Suppressor macrophage treated with lipopolysaccharide for 1 hour (primary cell): ENCODE measurements around the gene SHISAL2B.
"Not testable (repeated sequence)": the region's sequence is repeated elsewhere in the genome, so short reads cannot be mapped to it uniquely, and the experiment has no call there.

ENCODE experiments used
- DNase-seq, 3 donors: peaks; one replicate each; pipeline ENCODE4 v3.0.0-alpha.2; 2020 to 2022

SHISAL2B gene

DNA sequence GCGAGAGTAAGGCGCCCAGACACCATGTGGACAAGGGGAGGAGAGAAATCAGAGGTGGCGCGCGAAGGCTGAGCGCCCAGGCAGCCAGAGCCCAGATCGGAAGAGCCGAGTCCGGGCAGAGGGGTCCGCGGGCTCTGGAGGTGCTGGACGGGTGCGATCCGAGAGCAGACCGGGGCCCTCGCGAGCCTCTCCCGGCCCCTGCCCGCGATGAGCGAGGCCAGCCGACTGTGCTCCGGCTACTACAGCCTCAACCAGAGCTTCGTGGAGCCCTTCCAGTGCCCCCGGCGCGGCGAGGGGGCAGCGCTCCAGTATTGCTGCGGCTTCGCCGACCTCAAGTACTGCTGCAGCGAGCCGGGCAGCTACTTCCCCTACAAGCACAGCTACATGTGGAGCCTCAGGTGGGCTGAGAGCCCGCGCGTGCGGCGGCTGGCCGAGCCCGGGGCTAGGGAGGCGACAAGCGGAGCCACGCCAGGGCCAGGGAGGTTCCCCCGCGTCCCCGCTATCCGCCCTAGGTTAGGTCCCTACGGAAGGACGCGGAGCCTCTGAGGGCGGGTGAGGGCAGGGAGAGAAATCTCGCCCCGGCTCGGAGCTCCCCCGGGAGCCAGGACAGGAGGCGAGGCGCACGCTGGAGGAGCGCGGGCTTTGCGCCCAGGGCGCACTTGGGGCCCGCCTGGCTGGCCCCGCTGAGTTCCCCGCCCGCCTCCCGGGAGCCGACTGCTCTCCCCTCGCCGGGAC lies at the start of gene SHISAL2B:
Gene SHISAL2B, plus strand, starts transcription at position 87 of the 735 bp plus-strand sequence. Its CDS starts 121 bp downstream, at position 208.
- peak in 1 of 3 donors; percentile 2 for DNase-seq

- no peak for DNase-seq
Measured at GRCh38 chr5:64644831-64645230, 45.5 kb upstream of the SHISAL2B start.

GRCh38 chr5:64646169-64646568 lies 44.1 kb upstream of the SHISAL2B start:
- DNase-seq = no peak

- DNase-seq = no peak
Measured at GRCh38 chr5:64649512-64649911, 40.8 kb upstream of the SHISAL2B start.

GRCh38 chr5:64653766-64654560 lies 36.3 kb upstream of the SHISAL2B start:
- DNase-seq = no peak

GRCh38 chr5:64654561-64654938 lies 35.8 kb upstream of the SHISAL2B start:
- DNase-seq = no peak

GRCh38 chr5:64655596-64655995 lies 34.7 kb upstream of the SHISAL2B start:
- DNase-seq = no peak

- DNase-seq = no peak
Measured at GRCh38 chr5:64659289-64659688, 31.0 kb upstream of the SHISAL2B start.

DNA sequence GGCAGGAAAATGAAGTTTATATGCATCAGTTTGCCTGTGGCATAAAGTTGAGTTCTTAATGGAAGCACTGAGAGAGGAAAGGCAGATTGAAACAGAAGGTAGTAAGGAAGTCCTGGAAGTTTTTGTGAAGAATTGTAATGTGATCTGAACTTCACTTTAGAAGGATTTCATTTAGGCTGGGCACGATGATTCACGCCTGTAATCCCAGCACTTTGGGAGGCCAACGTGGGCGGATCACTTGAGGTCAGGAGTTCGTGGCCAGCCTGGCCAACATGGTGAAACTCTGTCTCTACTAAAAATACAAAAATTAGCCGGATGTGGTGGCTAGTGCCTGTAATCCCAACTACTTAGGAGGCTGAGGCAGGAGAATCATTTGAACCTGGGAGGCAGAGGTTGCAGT lies 27.1 kb upstream of the SHISAL2B start:
- not testable (repeated sequence) for DNase-seq

- no peak for DNase-seq
Measured at GRCh38 chr5:64665243-64665642, 25.1 kb upstream of the SHISAL2B start.

DNA sequence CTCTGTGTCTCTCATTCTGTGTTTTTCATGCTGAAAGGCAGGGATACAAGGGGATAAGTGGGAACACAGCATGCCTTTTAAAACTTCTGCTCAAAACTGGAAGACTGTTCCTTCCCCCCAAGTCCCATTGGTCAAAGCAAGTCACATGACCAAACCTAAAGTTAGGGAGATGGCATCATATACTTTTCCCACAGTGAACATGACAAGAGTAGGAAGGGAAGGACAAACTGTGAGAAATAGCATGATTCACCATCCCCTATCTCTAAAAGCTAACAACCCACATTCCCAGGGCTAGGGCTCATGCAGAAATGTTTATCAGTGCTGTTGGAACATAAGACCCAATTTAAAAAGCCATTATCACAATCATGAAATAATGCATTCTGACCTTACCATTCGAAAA lies 24.2 kb upstream of the SHISAL2B start:
- peak in 1 of 3 donors; percentile 27 for DNase-seq

GRCh38 chr5:64667068-64667467 lies 23.2 kb upstream of the SHISAL2B start:
- DNase-seq = no peak

GRCh38 chr5:64670277-64670676 lies 20.0 kb upstream of the SHISAL2B start:
- DNase-seq = no peak

DNA sequence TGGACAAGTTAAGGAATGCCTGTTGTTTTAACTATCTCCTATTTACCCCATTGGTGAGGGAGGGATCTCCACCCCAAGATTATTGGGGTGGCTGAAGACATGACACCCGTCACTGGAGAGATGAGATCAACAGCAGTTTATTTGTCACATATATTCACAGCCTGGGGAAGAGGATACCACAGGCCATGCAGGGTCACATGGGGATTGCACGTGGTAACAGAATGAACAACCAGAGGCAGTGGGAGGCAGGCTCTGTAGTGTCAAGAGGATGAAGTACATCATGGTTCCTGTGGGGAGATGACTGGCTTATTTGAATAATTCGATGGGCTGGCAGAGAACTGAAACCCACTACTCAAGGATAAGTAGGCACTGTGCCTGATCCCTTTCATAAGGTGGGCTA lies 18.6 kb upstream of the SHISAL2B start:
- DNase-seq = no peak

- DNase-seq = no peak
Measured at GRCh38 chr5:64678374-64678773, 11.9 kb upstream of the SHISAL2B start.

DNA sequence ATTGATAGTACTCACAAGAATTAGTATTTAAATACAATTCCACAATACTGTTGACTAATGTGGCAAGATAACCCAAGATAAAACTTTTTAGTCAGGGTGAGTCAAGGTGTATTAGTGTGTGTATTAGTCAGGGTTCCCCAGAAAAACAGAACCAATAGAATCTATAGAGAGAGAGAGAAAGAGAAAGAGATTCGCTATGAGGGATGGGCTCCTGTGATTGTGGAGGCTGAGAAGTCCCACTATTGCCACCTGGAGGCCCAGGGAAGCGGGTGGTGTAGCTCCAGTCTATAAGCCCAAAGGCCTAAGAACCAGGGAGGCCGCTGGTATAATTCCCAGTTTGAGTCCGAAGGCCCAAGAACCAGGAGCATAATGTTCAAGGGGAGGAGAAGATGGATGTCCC lies 10.0 kb upstream of the SHISAL2B start:
- DNase-seq = no peak

DNA sequence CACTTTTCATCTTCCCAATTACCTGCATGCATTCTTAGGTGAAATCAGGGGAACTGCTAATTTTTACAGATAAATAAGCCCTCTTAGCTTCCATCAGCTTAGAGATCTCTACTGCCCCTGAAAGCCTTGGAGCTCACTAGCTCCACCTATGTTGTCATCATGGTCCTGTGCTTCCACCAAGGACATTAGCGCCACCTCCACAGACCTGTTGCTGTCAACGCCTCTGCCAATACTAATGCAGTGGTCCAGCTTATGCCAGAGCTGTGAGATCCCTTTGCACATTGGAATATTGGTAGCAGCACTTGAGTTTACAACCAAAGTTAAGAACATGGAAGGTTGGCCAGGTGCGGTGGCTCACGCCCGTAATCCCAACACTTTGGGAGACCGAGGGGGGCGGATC lies 7.7 kb upstream of the SHISAL2B start:
- DNase-seq = no peak

GRCh38 chr5:64685866-64686265 lies 4.4 kb upstream of the SHISAL2B start:
- no peak for DNase-seq

DNA sequence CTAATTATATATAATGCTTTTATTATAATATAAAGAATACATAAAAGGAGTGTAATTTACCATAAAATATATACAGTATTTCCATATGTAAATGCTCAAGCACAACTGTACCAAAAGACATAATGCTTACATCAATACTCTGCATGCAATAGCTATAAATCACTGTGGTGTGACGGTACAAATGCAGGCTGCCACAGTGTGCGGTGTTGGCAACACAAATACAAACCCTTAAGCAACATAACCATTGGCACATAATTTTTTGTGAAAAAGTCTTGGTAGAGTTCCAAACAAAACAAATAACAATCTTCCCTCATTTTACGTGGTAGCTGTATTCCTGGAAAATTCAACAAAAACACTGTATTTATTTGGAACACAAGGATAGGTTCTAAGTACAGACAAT lies 1.9 kb upstream of the SHISAL2B start:
- no peak for DNase-seq

GRCh38 chr5:64688965-64689364 lies 1.3 kb upstream of the SHISAL2B start:
- DNase-seq = no peak

DNA sequence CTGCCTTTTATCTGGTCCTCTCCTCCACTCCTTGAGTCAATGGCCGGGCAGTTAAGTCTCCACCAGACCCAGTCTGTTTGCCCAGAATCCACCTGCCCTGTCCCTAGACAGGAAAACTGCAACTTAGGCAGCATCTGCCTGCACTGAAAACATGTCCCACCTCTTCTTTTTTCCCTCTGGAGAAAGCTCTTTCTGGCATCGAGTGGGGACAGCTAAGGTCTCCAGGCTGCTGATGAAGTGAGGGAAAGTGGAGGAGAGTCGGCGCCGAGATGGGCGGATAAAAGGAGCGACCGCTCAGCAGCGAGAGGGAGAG lies 243 bp upstream of the SHISAL2B start:
- DNase-seq = no peak

DNA sequence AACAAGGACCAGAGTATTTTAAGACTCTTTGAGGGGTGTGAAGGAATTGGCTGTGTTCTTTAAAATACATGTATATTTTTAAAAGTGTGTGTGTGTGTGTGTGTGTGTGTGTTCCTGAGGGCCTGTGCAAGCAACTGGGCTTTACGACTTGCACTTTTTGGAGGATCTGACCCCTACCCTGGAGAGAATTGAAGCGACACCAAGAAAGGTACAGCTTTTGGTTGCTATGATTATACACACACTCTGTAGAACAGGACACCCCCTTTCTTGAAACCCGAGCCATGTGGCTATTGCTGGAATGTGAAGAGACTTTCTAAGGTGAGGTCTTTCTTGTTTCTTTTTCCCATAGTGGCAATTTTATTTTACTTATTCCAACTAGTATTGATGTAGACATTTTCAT lies 988 bp downstream of the SHISAL2B start:
- DNase-seq = no peak

- DNase-seq = no peak
Measured at GRCh38 chr5:64693636-64694035, 3.3 kb downstream of the SHISAL2B start.

GRCh38 chr5:64696414-64696813 lies 6.1 kb downstream of the SHISAL2B start:
- not testable (repeated sequence) for DNase-seq

- no peak for DNase-seq
Measured at GRCh38 chr5:64700765-64701164, 10.5 kb downstream of the SHISAL2B start.
